Measurements from ENCODE around the gene PPFIA2. TPM values are rescaled to one million over a fixed set of nuclear protein-coding genes. Genes with fewer than 3 reads are reported as not detected.

Gene PPFIA2
- total RNA-seq, 1 donor from 2014 or later = 8.3 TPM

- Mint-ChIP-seq H3K4me1 (no peaks in the 10 kb centered on the region), H3K36me3 (ENCODE audit: low read depth) (no peaks in the 10 kb centered on the region), H3K9me3 (no peaks in the 10 kb centered on the region), H3K4me3 (no peak overlapping the region), H3K27ac (ENCODE audit: unreplicated experiment) (peak overlapping the region; percentile 24), H3K27me3 (ENCODE audit: low read depth) (no peaks in the 10 kb centered on the region)
- DNase-seq (ENCODE audit: low read depth, low spot score) = no peak
- no peak for TF ChIP-seq CTCF (conservative IDR thresholded peaks at IDR 0.05)
Measured at GRCh38 chr12:81274637-81275529, 484.3 kb downstream of the PPFIA2 start.

- Mint-ChIP-seq H3K36me3 (ENCODE audit: low read depth) (no peaks in the 10 kb centered on the region), H3K9me3 (no peaks in the 10 kb centered on the region), H3K27me3 (ENCODE audit: low read depth) (no peaks in the 10 kb centered on the region), H3K27ac (ENCODE audit: unreplicated experiment) (no peak overlapping the region), H3K4me1 (no peaks in the 10 kb centered on the region), H3K4me3 (no peak overlapping the region)
- DNase-seq (ENCODE audit: low read depth, low spot score) = no peak
- no peak for TF ChIP-seq CTCF (conservative IDR thresholded peaks at IDR 0.05)
Measured at GRCh38 chr12:81270385-81270784, 488.8 kb downstream of the PPFIA2 start.

GRCh38 chr12:81263072-81263471 lies 496.1 kb downstream of the PPFIA2 start:
- Mint-ChIP-seq H3K27me3 (ENCODE audit: low read depth) (no peaks in the 10 kb centered on the region), H3K36me3 (ENCODE audit: low read depth) (no peaks in the 10 kb centered on the region), H3K4me1 (no peaks in the 10 kb centered on the region), H3K9me3 (no peaks in the 10 kb centered on the region), H3K27ac (ENCODE audit: unreplicated experiment) (no peak overlapping the region), H3K4me3 (no peak overlapping the region)
- no peak for DNase-seq (ENCODE audit: low read depth, low spot score)
- no peak for TF ChIP-seq CTCF (conservative IDR thresholded peaks at IDR 0.05)

GRCh38 chr12:81261508-81262207 lies 497.5 kb downstream of the PPFIA2 start:
- Mint-ChIP-seq H3K4me1 (no peaks in the 10 kb centered on the region), H3K4me3 (no peak overlapping the region), H3K9me3 (no peaks in the 10 kb centered on the region), H3K36me3 (ENCODE audit: low read depth) (no peaks in the 10 kb centered on the region), H3K27ac (ENCODE audit: unreplicated experiment) (no peak overlapping the region), H3K27me3 (ENCODE audit: low read depth) (no peaks in the 10 kb centered on the region)
- no peak for TF ChIP-seq CTCF (conservative IDR thresholded peaks at IDR 0.05)
- DNase-seq (ENCODE audit: low read depth, low spot score) = no peak

GRCh38 chr12:81259360-81259759 lies 499.8 kb downstream of the PPFIA2 start:
- Mint-ChIP-seq H3K27me3 (ENCODE audit: low read depth) (no peaks in the 10 kb centered on the region), H3K36me3 (ENCODE audit: low read depth) (no peaks in the 10 kb centered on the region), H3K9me3 (no peaks in the 10 kb centered on the region), H3K27ac (ENCODE audit: unreplicated experiment) (no peak overlapping the region), H3K4me3 (no peak overlapping the region), H3K4me1 (no peaks in the 10 kb centered on the region)
- no peak for DNase-seq (ENCODE audit: low read depth, low spot score)
- no peak for TF ChIP-seq CTCF (conservative IDR thresholded peaks at IDR 0.05)
